Panc1 (cell line): ENCODE data around the gene SPRY1. TPM values are rescaled to one million over a fixed set of nuclear protein-coding genes. Genes with fewer than 3 reads are reported as not detected.
A peak's percentile ranks its signal among the peaks of the same experiment; 100 is the strongest.

Source experiments
- ATAC-seq: fragments of 200-7000 bp; cut with Tn5 transposase; 2 replicates; pipeline ENCODE4 v1.9.1; 2020; ENCODE audit warnings: mild to moderate bottlenecking, moderate library complexity
- BruUV-seq: library from RNA; stranded (reverse); fragments of 400-500 nt; replicated peaks from 2 replicates; lab custom pipeline; 2021; lab: Mats Ljungman, UMichigan
- CTCF ChIA-PET: fragments of 300-600 bp; sonication (Branson Sonifier 250); formaldehyde crosslinking; loops from one replicate; lab custom pipeline; 2022; ENCODE audit warnings: antibody characterized with exemption; lab: Charles Lee
- POLR2A ChIA-PET: fragments of 300-600 bp; sonication (Branson Sonifier 250); formaldehyde crosslinking; loops from one replicate; lab custom pipeline; 2022; ENCODE audit warnings: antibody characterized with exemption; lab: Charles Lee
- DNase-seq: peaks from one replicate; pipeline ENCODE4 v3.0.0-alpha.2; 2010; ENCODE audit warnings: low read depth, low spot score
- H3K27ac ChIP-seq: 2 replicates; pipeline ENCODE4 v1.5.1; 2011; ENCODE audit warnings: mild to moderate bottlenecking, low read length, inconsistent platforms
- H3K27me3 ChIP-seq: fragments of 200-500 bp; sonication (Bioruptor generic); 2 replicates; pipeline ENCODE4 v1.6.0; 2014; ENCODE audit warnings: low read length, inconsistent platforms; ENCODE audit not compliant: control insufficient read depth, insufficient read depth
- H3K36me3 ChIP-seq: fragments of 200-500 bp; sonication (Bioruptor generic); 2 replicates; pipeline ENCODE4 v1.5.1; 2014; ENCODE audit warnings: inconsistent platforms, mild to moderate bottlenecking, low read length, moderate library complexity; ENCODE audit not compliant: control insufficient read depth, insufficient read depth
- H3K4me1 ChIP-seq: 2 replicates; pipeline ENCODE4 v1.5.1; 2011; ENCODE audit warnings: inconsistent platforms, mild to moderate bottlenecking, low read length, moderate library complexity; ENCODE audit not compliant: control insufficient read depth, insufficient read depth
- H3K4me3 ChIP-seq, 2 experiments: 2 replicates each; pipeline ENCODE4 v1.5.1; 2011 to 2012; ENCODE audit warnings: low read depth in 2 of 2, low read length in 2 of 2, mild to moderate bottlenecking in 2 of 2, inconsistent platforms in 1 of 2, moderate library complexity in 1 of 2
- H3K9me3 ChIP-seq: fragments of 200-500 bp; sonication (Bioruptor generic); 2 replicates; pipeline ENCODE4 v1.5.1; 2014; ENCODE audit warnings: low read depth, mild to moderate bottlenecking, inconsistent platforms, low read length, moderate library complexity; ENCODE audit not compliant: control insufficient read depth, insufficient read depth
- CTCF ChIP-seq: fragments of 450-650 bp; IDR thresholded peaks from 2 replicates; pipeline ENCODE4 v1.5.1; 2017; ENCODE audit warnings: mild to moderate bottlenecking
- POLR2AphosphoS5 ChIP-seq: IDR thresholded peaks from 2 replicates; pipeline ENCODE4 v1.6.1; 2012; ENCODE audit warnings: mild to moderate bottlenecking, low read depth, low read length, moderate library complexity
- REST ChIP-seq, 2 experiments: IDR thresholded peaks; 2 replicates each; pipeline ENCODE4 v1.6.1; 2011 to 2012; ENCODE audit warnings: low read depth in 2 of 2, control low read depth in 1 of 2, low read length in 1 of 2, mild to moderate bottlenecking in 1 of 2, moderate library complexity in 1 of 2; ENCODE audit not compliant: insufficient read depth in 1 of 2
- SIN3A ChIP-seq: IDR thresholded peaks from 2 replicates; pipeline ENCODE4 v1.6.1; 2012; ENCODE audit warnings: low read depth, mild to moderate bottlenecking, low read length, moderate library complexity, borderline replicate concordance; ENCODE audit not compliant: insufficient read depth
- TCF7L2 ChIP-seq: IDR thresholded peaks from 2 replicates; pipeline ENCODE4 v1.6.1; 2011; ENCODE audit warnings: mild to moderate bottlenecking, low read depth, low read length, inconsistent platforms
- in situ Hi-C: cut with HindIII; loops from 2 replicates; pipeline ENCODE4 v1.10.0; 2016; ENCODE audit warnings: low sequenced_read_pairs, low pct_unique_long_range_greater_than_20kb
- intact Hi-C: fragments of 100-400 bp; cut with micrococcal nuclease; formaldehyde crosslinking; loops from one replicate; pipeline ENCODE4 v1.10.0; 2022; ENCODE audit not compliant: unreplicated experiment
- total RNA-seq: library from RNA; stranded (reverse); gene quantifications from one replicate; pipeline ENCODE4 v1.2.1, GENCODE V29; 2021; ENCODE audit not compliant: unreplicated experiment

The SPRY1 gene
- total RNA-seq, 1 experiment from 2014 or later, result 77.8 TPM

- Histone ChIP-seq H3K36me3 (peaks cover 25% of the 10 kb centered on the region), H3K9me3 (no peaks in the 10 kb centered on the region), H3K4me3 (peak overlapping the region; percentile 90 to 94), H3K4me1 (peaks cover 29% of the 10 kb centered on the region), H3K27me3 (no peaks in the 10 kb centered on the region), H3K27ac (peak overlapping the region; percentile 94)
- intact Hi-C loops (loop anchor here (5.0 to 10.0 kb wide), 2 partner anchors 183 to 711 kb away; no protein-coding TSS in a partner anchor), in situ Hi-C loops (no loop called here)
- ChIA-PET POLR2A (no interaction called here), CTCF (no interaction called here)
- DNase-seq, result no peak
- no peak for TF ChIP-seq TCF7L2
- TF ChIP-seq CTCF, result no peak
- TF ChIP-seq POLR2AphosphoS5, result no peak
- no peak for TF ChIP-seq SIN3A
- BruUV-seq, result no TSS peak
- ATAC-seq, result peak; percentile 15
Observed at GRCh38 chr4:123401271-123402120, 4.9 kb downstream of the SPRY1 start.

- CTCF ChIA-PET, result no interaction called here
- ATAC-seq, result peak; percentile 36
Observed at GRCh38 chr4:123402121-123402465, 5.5 kb downstream of the SPRY1 start.

More at GRCh38 chr4:123402121-123402465, 5.5 kb downstream of the SPRY1 start:
- intact Hi-C loops (loop anchor here (5.0 to 10.0 kb wide), 2 partner anchors 183 to 710 kb away; no protein-coding TSS in a partner anchor), in situ Hi-C loops (no loop called here)
- Histone ChIP-seq H3K27me3 (no peaks in the 10 kb centered on the region), H3K4me1 (peaks cover 35% of the 10 kb centered on the region), H3K27ac (peak overlapping the region; percentile 94), H3K36me3 (peaks cover 22% of the 10 kb centered on the region), H3K4me3 (peak overlapping the region; percentile 90 to 94), H3K9me3 (no peaks in the 10 kb centered on the region)
- POLR2A ChIA-PET, result no interaction called here
- no TSS peak for BruUV-seq
- no peak for DNase-seq
- TF ChIP-seq REST (IDR thresholded peaks at IDR 0.05; ENCODE audit: insufficient read depth in 1 of 2, low read depth in 2 of 2, low read length in 1 of 2), result no peak
- TF ChIP-seq SIN3A, result 0 out of 2 replicates have a peak, but pooled peaks have one; percentile 35
- no peak for TF ChIP-seq TCF7L2
- no peak; the same call in 1 of the 2 replicates for TF ChIP-seq POLR2AphosphoS5
- no peak for TF ChIP-seq CTCF
